Measurements from ENCODE around the gene GTPBP2.

The GTPBP2 gene

GRCh38 chr6:43635387-43636307 is 6.6 kb upstream of the GTPBP2 start, which contains the start of gene MAD2L1BP (continued):
- TF ChIP-seq ZNF350 (tag by site-specific recombination; IDR thresholded peaks at IDR 0.05), result no peak
- TF ChIP-seq ZNF561 (tag by site-specific recombination; IDR thresholded peaks at IDR 0.05; ENCODE audit: borderline replicate concordance), result peak; percentile 73; the same call in 1 of the 2 replicates
- no peak for TF ChIP-seq ZNF114 (tag by site-specific recombination; IDR thresholded peaks at IDR 0.05)
- 0 out of 2 replicates have a peak, but pooled peaks have one; percentile 44 for TF ChIP-seq KLF1 (tag by site-specific recombination; IDR thresholded peaks at IDR 0.05)
- peak; percentile 49; the same call in 1 of the 2 replicates for TF ChIP-seq KLF9 (tag by site-specific recombination; IDR thresholded peaks at IDR 0.05; ENCODE audit: low read depth)
- no peak for TF ChIP-seq ZNF549 (tag by site-specific recombination; IDR thresholded peaks at IDR 0.05)
- TF ChIP-seq ZNF391 (tag by site-specific recombination; IDR thresholded peaks at IDR 0.05; ENCODE audit: borderline replicate concordance, low read depth), result 0 out of 2 replicates have a peak, but pooled peaks have one; percentile 50
- peak; percentile 75 for TF ChIP-seq ZNF692 (tag by site-specific recombination; IDR thresholded peaks at IDR 0.05)
- peak; percentile 97 for TF ChIP-seq ZNF664 (tag by site-specific recombination; IDR thresholded peaks at IDR 0.05)
- no peak for TF ChIP-seq ZNF133 (tag by site-specific recombination; IDR thresholded peaks at IDR 0.05)
- peak; percentile 54 for TF ChIP-seq ZBTB8A (tag by site-specific recombination; IDR thresholded peaks at IDR 0.05)
- 0 out of 2 replicates have a peak, but pooled peaks have one; percentile 55 for TF ChIP-seq ZNF501 (tag by site-specific recombination; IDR thresholded peaks at IDR 0.05)

GRCh38 chr6:43634702-43635303 is 5.7 kb upstream of the GTPBP2 start:
- peaks cover 30 to 31% of the 10 kb centered on the region in 2 experiments for H3K36me3 ChIP-seq (ENCODE audit: control insufficient read depth in 2 of 2, insufficient read depth in 1 of 2, low read length in 2 of 2)
- H3K27ac ChIP-seq (ENCODE audit: extremely low read depth, low read depth, low read length), result peak overlapping the region; percentile 3; the same call in 1 of the 2 replicates
- no peak overlapping the region for H3K4me3 ChIP-seq (ENCODE audit: low read depth, low read length)
- H3K9me3 ChIP-seq (ENCODE audit: control insufficient read depth, insufficient read depth, low read depth, low read length), result no peaks in the 10 kb centered on the region
- H3K4me1 ChIP-seq (ENCODE audit: control insufficient read depth, insufficient read depth, low read length), result peaks cover 2% of the 10 kb centered on the region; the same call in 1 of the 2 replicates
- ChIA-PET POLR2A (interaction anchor here (0.6 to 2.8 kb wide), 12 partner anchors 8 to 446 kb away, joined by 3 to 33 read pairs (median 4); partner anchors contain the start of gene RSPH9), CTCF (interaction anchor here (0.6 to 2.0 kb wide), 4 partner anchors 10 to 134 kb away, joined by 3 to 6 read pairs (median 5); partner anchors contain the start of gene RSPH9)
- TF ChIP-seq PRDM4 (tag by site-specific recombination; IDR thresholded peaks at IDR 0.05) (peak; percentile 93), ZNF785 (tag by site-specific recombination; IDR thresholded peaks at IDR 0.05) (no peak), SP7 (tag by site-specific recombination; IDR thresholded peaks at IDR 0.05) (peak; percentile 81), ZNF239 (tag by site-specific recombination; IDR thresholded peaks at IDR 0.05) (no peak), ZNF26 (tag by site-specific recombination; IDR thresholded peaks at IDR 0.05) (no peak), KLF8 (tag by site-specific recombination; IDR thresholded peaks at IDR 0.05) (no peak), ZNF473 (tag by site-specific recombination; IDR thresholded peaks at IDR 0.05) (no peak), ZNF114 (tag by site-specific recombination; IDR thresholded peaks at IDR 0.05) (no peak), ZNF596 (tag by site-specific recombination; IDR thresholded peaks at IDR 0.05) (no peak), ZNF639 (tag by site-specific recombination; IDR thresholded peaks at IDR 0.05) (no peak), ZNF302 (tag by site-specific recombination; IDR thresholded peaks at IDR 0.05; ENCODE audit: low read depth) (no peak), WT1 (tag by site-specific recombination; IDR thresholded peaks at IDR 0.05) (peak; percentile 80), ZNF843 (tag by site-specific recombination; IDR thresholded peaks at IDR 0.05) (no peak), ZNF571 (tag by site-specific recombination; IDR thresholded peaks at IDR 0.05) (no peak), ZEB2 (tag by site-specific recombination; IDR thresholded peaks at IDR 0.05) (no peak), SALL2 (tag by site-specific recombination; IDR thresholded peaks at IDR 0.05; ENCODE audit: borderline replicate concordance) (no peak), ZNF488 (tag by site-specific recombination; IDR thresholded peaks at IDR 0.05) (no peak)
